ENCODE data around the gene BMPR2. TPM values are rescaled to one million over a fixed set of nuclear protein-coding genes. Genes with fewer than 3 reads are reported as not detected.
"Not testable (repeated sequence)": the region's sequence is repeated elsewhere in the genome, so short reads cannot be mapped to it uniquely, and the experiment has no call there.

BMPR2 gene
- polyA plus RNA-seq, 3 donors from 2014 or later: 1.4 to 5.4 (median 2.8) TPM

DNA sequence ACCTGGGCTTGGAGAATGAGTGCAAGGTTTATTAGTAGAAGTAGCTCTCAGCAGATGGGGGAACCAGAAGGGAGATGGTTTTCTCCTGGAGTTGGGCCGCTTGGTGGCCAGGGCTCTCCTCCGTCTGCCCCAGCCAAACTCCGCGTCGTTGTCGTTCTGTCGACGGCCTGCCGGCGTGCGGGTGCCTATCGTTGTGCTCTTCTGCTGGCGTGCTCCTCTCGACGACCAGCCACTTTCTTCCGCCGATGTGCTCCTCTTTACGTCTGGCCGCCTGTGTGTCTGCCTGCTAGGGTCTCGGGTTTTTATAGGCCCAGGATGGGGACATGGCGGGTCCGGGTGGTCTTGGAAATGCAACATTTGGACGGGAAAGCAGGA, 119.1 kb downstream of the BMPR2 start:
- H3K4me3 Mint-ChIP-seq: no peak overlapping the region
- H3K9me3 Mint-ChIP-seq: no peaks in the 10 kb centered on the region
- no peak overlapping the region for H3K27ac Mint-ChIP-seq
- H3K27me3 Mint-ChIP-seq (ENCODE audit: low read depth in 3 of 3): no peaks in the 10 kb centered on the region
- H3K4me1 Mint-ChIP-seq: no peaks in the 10 kb centered on the region
- no peak for DNase-seq
- H3K36me3 Mint-ChIP-seq: peaks cover 0 to 4% (median 3%) of the 10 kb centered on the region in 3 donors

GRCh38 chr2:202496835-202497472, 120.8 kb downstream of the BMPR2 start:
- not testable (repeated sequence) for H3K4me3 Mint-ChIP-seq; H3K4me1 Mint-ChIP-seq; H3K27me3 Mint-ChIP-seq (ENCODE audit: low read depth in 3 of 3); H3K27ac Mint-ChIP-seq; H3K36me3 Mint-ChIP-seq; H3K9me3 Mint-ChIP-seq; DNase-seq

DNA sequence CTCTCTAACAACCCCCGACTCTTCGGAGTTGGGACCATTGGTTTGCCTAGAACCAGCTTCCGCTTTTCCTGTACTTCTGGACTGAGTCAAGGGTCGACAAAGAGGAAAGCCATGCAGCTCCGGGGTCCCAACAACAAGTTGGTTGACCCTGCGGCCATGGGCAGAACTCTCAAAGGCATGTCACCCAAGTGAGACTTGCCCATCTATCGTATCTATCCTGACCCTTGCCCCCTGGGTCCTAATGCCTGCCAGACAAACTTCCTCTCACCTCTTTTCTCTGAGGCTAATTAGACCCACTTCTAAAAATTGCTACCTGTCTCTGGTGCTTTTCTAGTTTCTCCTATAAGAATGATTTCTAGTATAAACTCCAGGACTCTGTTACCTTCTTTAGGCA, 121.3 kb downstream of the BMPR2 start:
- not testable (repeated sequence) for H3K27me3 Mint-ChIP-seq (ENCODE audit: low read depth in 3 of 3); H3K4me3 Mint-ChIP-seq; H3K9me3 Mint-ChIP-seq; H3K27ac Mint-ChIP-seq; H3K4me1 Mint-ChIP-seq; H3K36me3 Mint-ChIP-seq; DNase-seq

DNA sequence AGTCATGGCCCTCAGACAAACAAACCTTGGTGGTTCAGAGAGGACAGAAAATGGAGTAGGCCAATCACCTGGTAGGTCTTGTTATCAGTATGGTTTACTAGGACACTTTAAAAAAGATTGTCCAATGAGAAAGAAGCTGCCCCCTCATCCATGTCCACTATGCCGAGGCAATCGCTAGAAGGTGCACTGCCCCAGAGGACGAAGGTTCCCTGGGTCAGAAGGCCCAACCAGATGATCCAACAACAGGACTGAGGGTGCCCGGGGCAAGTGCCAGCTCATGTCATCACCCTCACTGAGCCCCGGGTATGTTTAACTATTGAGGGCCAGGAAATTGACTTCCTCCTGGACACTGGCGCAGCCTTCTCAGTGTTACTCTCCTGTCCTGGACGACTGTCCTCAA, 123.7 kb downstream of the BMPR2 start:
- not testable (repeated sequence) for H3K4me3 Mint-ChIP-seq; DNase-seq; H3K9me3 Mint-ChIP-seq; H3K27me3 Mint-ChIP-seq (ENCODE audit: low read depth in 3 of 3); H3K36me3 Mint-ChIP-seq; H3K27ac Mint-ChIP-seq; H3K4me1 Mint-ChIP-seq

- not testable (repeated sequence) for H3K27ac Mint-ChIP-seq; DNase-seq; H3K36me3 Mint-ChIP-seq; H3K4me3 Mint-ChIP-seq; H3K9me3 Mint-ChIP-seq; H3K4me1 Mint-ChIP-seq; H3K27me3 Mint-ChIP-seq (ENCODE audit: low read depth in 3 of 3)
Measured at GRCh38 chr2:202503276-202503675, 127.1 kb downstream of the BMPR2 start.

GRCh38 chr2:202508686-202509085, 132.6 kb downstream of the BMPR2 start:
- Mint-ChIP-seq H3K9me3 (no peaks in the 10 kb centered on the region), H3K27me3 (ENCODE audit: low read depth in 3 of 3) (no peaks in the 10 kb centered on the region), H3K4me3 (no peak overlapping the region), H3K4me1 (no peaks in the 10 kb centered on the region), H3K27ac (no peak overlapping the region), H3K36me3 (peaks cover 0 to 9% (median 6%) of the 10 kb centered on the region in 3 donors)
- DNase-seq: no peak

DNA sequence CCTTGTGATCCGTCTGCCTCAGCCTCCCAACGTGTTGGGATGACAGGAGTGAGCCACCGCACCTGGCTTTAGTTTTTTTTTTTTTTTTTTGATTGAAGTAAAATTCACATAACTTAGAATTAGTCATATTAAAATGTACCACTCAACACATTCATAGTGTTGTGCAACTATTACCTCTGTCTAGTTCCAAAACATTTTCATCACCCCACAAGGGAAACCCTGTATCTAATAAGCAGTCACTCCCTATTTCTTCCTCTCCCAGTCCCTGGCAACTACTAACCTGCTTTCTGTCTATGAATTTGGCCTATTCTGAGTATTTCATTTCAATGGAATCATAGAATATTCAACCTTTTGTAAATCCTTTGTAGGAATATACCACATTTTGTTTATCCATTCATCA, 134.8 kb downstream of the BMPR2 start:
- Mint-ChIP-seq H3K27ac (no peak overlapping the region), H3K4me1 (no peaks in the 10 kb centered on the region), H3K9me3 (no peaks in the 10 kb centered on the region), H3K4me3 (no peak overlapping the region), H3K36me3 (peaks cover 0 to 6% (median 3%) of the 10 kb centered on the region in 3 donors), H3K27me3 (ENCODE audit: low read depth in 3 of 3) (no peaks in the 10 kb centered on the region)
- DNase-seq: no peak

DNA sequence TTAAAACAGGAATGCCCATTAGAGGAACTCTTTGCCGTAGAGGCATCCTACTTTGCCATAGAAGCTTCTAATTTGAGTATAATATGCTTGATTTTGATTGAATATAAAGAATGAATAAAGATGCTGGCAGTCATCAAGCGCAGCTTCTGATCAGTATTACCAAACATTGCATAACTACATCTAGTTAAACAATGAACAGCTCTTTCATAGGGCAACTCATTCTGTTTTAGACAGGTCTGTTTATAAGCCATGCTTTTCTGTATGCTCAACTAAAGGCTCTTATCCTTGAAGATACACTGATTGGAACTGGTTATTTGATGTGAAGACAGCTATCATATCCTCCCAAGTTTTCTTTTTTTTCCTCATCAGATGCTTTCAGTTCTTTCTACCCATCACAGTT, 136.0 kb downstream of the BMPR2 start:
- no peaks in the 10 kb centered on the region for H3K4me1 Mint-ChIP-seq
- no peaks in the 10 kb centered on the region for H3K9me3 Mint-ChIP-seq
- no peak for DNase-seq
- peak overlapping the region in 1 of 6 donors; percentile 3 for H3K27ac Mint-ChIP-seq
- peaks cover 0 to 11% (median 7%) of the 10 kb centered on the region in 3 donors for H3K36me3 Mint-ChIP-seq
- H3K27me3 Mint-ChIP-seq (ENCODE audit: low read depth in 3 of 3): no peaks in the 10 kb centered on the region
- H3K4me3 Mint-ChIP-seq: no peak overlapping the region

GRCh38 chr2:202514732-202515131, 138.6 kb downstream of the BMPR2 start:
- no peak for DNase-seq
- H3K9me3 Mint-ChIP-seq: no peaks in the 10 kb centered on the region
- H3K4me3 Mint-ChIP-seq: no peak overlapping the region

DNA sequence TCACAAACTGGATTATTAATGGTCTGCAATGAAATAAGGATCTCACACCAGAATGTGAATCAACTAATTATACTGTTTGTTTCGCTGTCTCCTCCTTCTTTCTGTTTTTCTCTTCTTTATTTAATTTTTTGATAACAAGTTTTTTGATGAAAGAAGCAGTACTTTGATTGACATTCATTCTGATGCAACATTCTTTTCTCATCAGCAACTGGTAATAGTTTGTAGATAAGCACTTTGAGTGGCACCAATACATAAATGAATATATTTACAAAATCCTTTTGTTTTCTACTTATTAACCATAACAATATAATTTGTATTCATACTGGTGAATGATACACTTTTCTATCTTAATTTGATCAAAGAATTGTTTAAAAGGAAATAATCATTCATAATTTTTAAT, 143.3 kb downstream of the BMPR2 start:
- Mint-ChIP-seq H3K36me3 (peaks cover 18 to 46% (median 23%) of the 10 kb centered on the region in 3 donors), H3K4me3 (no peak overlapping the region), H3K27me3 (ENCODE audit: low read depth in 3 of 3) (peaks cover 0 to 2% (median 0%) of the 10 kb centered on the region in 3 donors), H3K4me1 (no peaks in the 10 kb centered on the region), H3K9me3 (no peaks in the 10 kb centered on the region), H3K27ac (no peak overlapping the region)
- DNase-seq: no peak

More at GRCh38 chr2:202514732-202515131, 138.6 kb downstream of the BMPR2 start:
- no peak overlapping the region for H3K27ac Mint-ChIP-seq
- H3K36me3 Mint-ChIP-seq: peaks cover 2 to 19% (median 7%) of the 10 kb centered on the region in 3 donors
- no peaks in the 10 kb centered on the region for H3K4me1 Mint-ChIP-seq
- H3K27me3 Mint-ChIP-seq (ENCODE audit: low read depth in 3 of 3): no peaks in the 10 kb centered on the region

DNA sequence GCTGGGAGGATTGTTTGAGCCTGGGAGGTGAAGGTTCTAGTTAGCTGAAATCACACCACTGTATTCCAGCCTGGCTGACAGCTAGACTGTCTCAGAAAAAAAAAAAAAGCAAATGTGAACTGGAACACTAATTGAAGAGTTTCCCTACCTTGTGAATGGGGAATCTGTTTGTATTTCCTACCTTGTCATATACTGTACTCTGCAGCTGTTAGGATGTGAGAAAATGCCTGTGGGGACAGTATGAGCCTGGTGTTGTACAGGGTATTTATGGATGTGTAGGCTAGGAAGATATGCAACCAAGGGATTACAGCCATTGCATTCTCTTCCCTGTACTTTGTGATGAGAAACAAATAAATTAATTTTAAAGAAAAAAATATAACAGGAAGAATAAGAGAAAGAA, 145.3 kb downstream of the BMPR2 start:
- H3K9me3 Mint-ChIP-seq: no peaks in the 10 kb centered on the region
- peaks cover 0 to 2% (median 0%) of the 10 kb centered on the region in 3 donors for H3K27me3 Mint-ChIP-seq (ENCODE audit: low read depth in 3 of 3)
- no peaks in the 10 kb centered on the region for H3K4me1 Mint-ChIP-seq
- no peak overlapping the region for H3K27ac Mint-ChIP-seq
- H3K36me3 Mint-ChIP-seq: peaks cover 18 to 39% (median 22%) of the 10 kb centered on the region in 3 donors
- DNase-seq: no peak
- no peak overlapping the region for H3K4me3 Mint-ChIP-seq

DNA sequence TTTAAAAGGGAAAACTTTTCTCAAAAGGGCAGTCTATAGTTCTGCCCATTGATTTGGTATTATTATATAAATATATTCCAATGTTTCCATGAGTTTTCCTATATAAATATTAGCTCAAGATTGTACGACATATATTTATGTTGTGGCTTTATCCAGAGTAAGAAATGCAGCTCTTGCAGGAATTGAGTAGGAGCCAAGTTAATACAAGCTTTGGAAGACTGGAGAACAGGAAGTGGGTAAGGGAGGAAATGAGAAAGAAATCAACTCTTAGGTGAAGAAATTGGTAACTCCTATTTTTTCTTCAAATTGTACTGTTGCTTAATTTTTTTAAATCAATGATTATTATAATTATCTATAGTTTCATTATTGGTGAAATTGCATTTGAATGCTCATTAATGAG, 153.3 kb downstream of the BMPR2 start:
- peaks cover 8 to 15% (median 14%) of the 10 kb centered on the region in 3 donors for H3K36me3 Mint-ChIP-seq
- DNase-seq: no peak
- peaks cover 9 to 19% of the 10 kb centered on the region in 2 donors for H3K4me1 Mint-ChIP-seq
- H3K27ac Mint-ChIP-seq: peak overlapping the region in 4 of 6 donors; percentile 22 to 82 (median 41)
- H3K27me3 Mint-ChIP-seq (ENCODE audit: low read depth in 3 of 3): no peaks in the 10 kb centered on the region
- peak overlapping the region in 1 of 5 donors; percentile 53 for H3K4me3 Mint-ChIP-seq
- H3K9me3 Mint-ChIP-seq: no peaks in the 10 kb centered on the region

GRCh38 chr2:202530038-202530437, 153.9 kb downstream of the BMPR2 start:
- Mint-ChIP-seq H3K9me3 (no peaks in the 10 kb centered on the region), H3K27me3 (ENCODE audit: low read depth in 3 of 3) (no peaks in the 10 kb centered on the region), H3K4me3 (peak overlapping the region in 2 of 5 donors; percentile 17 to 54), H3K4me1 (peaks cover 9 to 19% of the 10 kb centered on the region in 2 donors), H3K27ac (peak overlapping the region in 3 of 6 donors; percentile 30 to 52 (median 49)), H3K36me3 (peaks cover 8 to 15% (median 14%) of the 10 kb centered on the region in 3 donors)
- DNase-seq: no peak

GRCh38 chr2:202535290-202535689, 159.2 kb downstream of the BMPR2 start:
- peaks cover 8 to 12% (median 12%) of the 10 kb centered on the region in 3 donors for H3K36me3 Mint-ChIP-seq
- H3K4me1 Mint-ChIP-seq; DNase-seq; H3K4me3 Mint-ChIP-seq; H3K27ac Mint-ChIP-seq; H3K27me3 Mint-ChIP-seq (ENCODE audit: low read depth in 3 of 3); H3K9me3 Mint-ChIP-seq: not testable (repeated sequence)

- Mint-ChIP-seq H3K4me3 (no peak overlapping the region), H3K27me3 (ENCODE audit: low read depth in 3 of 3) (peaks cover 0 to 5% (median 0%) of the 10 kb centered on the region in 3 donors), H3K4me1 (no peaks in the 10 kb centered on the region), H3K36me3 (peaks cover 0 to 4% (median 0%) of the 10 kb centered on the region in 3 donors), H3K9me3 (no peaks in the 10 kb centered on the region), H3K27ac (no peak overlapping the region)
- DNase-seq: no peak
Measured at GRCh38 chr2:202541137-202541536, 165.0 kb downstream of the BMPR2 start.
